ENCODE data around the gene MGAT3.
"Not testable (repeated sequence)": the region's sequence is repeated elsewhere in the genome, so short reads cannot be mapped to it uniquely, and the experiment has no call there.

The MGAT3 gene

DNA sequence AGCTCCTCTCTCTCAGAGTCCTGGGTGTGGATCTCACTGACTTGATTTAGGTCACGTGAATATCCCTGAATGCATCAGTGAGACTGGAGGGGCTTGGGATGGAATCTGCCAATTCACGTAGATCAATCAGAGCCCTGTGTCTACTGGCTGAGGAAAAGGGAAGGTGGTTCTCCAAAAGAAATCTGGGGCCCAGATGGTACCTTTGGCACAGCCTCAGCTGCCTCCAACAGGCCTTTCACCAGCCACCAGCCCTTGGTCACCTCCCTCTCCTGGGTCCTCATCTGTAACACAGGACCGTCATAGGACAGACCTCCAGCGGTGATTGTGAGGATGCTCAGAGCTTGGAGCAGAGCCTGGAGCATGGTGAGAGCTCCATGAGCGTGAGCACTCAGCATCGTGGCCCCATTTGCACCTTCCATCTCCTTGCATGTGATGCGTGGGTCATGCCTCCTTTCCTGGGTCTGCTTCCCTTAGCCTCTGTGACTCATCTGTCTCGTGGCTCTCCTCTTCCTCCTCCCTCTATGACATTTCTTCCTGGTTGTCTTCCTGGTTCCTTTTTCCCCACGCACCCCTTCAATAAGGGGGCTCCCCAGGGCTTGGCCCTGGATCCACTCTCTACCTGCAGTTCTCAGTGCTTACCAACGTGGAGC lies 37.8 kb downstream of the MGAT3 start:
- no peak for DNase-seq

DNA sequence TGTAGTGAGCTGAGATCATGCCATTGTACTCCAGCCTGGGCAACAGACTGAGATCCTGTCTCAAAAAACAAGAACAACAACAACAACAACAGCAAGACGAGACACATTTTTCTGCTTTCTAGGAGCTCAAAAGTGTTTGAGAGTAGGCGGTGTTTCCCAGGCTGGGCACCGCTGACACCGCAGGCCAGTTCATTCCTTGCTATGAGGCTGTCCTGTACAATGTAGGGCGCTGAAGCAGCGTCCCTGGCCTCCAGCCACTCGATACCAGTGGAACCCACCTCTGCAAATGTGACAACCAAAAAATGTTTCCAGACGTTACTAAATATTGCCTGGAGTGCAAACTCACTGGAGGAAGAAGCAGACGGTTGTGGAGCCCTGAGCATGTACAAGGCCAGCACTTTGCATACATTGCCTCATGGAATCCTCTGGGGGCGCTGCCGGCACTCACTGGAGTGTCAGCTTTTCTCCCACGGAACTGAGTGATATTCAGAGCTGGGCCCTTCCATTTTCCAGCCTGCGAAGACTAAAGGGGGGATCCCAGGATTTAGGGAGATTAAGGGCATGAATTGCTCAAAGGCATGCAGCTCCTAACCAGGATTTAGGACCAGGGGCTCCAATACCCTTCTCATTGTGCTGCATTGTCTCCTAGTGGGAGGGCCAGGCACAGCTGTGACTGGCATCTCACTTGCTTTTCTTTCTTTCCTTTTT lies 39.5 kb downstream of the MGAT3 start:
- no peak for DNase-seq

DNA sequence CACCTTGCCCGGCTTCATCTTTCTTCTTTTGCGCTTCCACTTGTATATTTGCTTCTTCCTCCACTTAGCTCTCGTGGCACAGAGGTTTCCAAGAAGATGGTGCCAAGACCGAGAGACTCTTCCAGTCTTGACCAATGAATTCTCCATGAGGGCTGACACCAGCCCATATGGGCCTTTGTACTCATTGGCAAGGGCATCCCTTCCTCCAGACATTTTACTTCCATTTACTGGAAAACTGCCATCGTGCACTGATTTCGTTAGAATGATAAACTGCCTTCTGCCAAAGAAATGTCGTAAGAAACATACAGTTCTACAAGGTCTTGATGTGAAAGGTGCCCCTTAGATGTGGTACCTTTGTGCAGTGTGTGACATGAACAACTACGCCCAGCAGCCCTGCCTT lies 40.6 kb downstream of the MGAT3 start:
- DNase-seq = no peak

DNA sequence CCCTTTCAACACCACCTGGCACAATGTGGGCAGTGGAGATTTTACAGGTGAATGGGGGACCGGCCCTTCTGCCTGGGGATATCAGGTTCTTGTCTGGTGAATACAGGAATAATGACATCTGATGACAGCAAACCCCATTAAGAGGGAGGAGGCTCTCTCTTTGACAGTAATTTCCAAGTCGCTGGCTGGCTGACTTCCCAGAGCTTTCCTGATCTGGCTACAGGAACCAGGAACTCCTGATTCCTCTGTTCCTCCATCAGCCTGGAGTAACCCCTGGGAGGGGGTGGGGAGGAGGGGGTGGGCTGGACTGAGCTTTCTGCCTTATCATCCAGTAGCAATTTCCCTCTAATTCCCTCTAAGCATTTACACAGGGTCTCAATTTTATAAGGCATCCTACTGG lies 41.6 kb downstream of the MGAT3 start:
- no peak for DNase-seq

DNA sequence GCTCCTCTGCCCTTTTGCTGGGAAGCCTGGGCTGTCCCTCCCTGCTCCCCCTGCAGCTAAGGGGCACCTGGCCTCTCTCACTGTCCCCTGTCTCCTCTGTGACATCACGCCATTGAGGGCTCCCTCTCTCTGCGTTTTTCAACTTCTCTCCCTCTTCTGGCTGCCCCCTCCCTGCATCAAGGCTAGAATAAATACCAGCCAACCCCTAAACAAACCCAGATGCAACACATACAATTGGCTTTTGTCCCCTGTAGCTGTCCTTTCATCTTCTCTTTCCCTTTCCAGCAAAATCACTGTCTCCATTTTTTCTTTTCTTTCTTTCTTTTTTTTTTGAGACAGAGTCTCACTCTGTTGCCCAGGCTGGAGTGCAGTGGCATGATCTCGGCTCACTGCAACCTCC lies 42.0 kb downstream of the MGAT3 start:
- DNase-seq = no peak

DNA sequence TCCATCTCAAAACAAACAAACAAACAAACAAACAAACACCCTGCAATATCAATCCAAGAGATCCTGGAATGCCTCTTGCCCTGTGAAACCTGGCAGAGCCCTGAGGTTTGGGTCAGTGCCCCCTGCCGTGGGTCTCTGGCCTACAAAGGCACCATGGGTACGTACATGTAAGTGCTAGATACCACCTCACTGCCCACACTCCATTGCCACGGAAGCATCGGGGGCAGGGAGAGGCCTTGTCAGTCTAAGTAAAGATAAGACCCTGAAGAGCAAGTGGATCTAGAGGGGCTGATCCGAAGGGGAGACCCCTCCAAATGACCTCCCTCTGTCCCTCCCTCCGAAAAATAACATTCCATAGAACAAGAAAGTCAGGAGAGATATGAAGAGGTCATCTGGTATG lies 43.3 kb downstream of the MGAT3 start:
- no peak for DNase-seq

DNA sequence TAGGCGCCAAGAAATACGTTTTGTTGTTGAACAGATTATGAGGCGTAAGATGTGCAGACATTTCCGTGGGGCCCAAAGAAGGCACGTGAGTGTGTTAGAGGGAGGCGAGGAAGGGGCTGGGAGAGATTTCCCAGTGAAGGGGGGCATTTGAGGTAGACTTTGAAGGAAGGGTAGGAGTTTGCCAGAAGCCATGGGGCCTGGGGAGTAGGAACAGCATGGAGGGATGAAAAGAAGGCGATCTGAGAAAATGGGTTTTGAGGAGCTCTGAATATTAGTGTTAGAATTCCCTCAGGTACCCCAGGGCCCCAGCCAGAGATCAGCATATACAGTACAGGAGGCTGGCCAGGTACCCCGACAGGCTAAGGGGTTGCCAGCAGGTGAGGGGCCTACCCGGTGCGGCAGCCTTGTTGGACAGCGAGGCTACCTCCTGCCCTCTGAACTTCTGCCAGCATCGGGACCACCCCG lies 44.9 kb downstream of the MGAT3 start:
- DNase-seq = no peak

DNA sequence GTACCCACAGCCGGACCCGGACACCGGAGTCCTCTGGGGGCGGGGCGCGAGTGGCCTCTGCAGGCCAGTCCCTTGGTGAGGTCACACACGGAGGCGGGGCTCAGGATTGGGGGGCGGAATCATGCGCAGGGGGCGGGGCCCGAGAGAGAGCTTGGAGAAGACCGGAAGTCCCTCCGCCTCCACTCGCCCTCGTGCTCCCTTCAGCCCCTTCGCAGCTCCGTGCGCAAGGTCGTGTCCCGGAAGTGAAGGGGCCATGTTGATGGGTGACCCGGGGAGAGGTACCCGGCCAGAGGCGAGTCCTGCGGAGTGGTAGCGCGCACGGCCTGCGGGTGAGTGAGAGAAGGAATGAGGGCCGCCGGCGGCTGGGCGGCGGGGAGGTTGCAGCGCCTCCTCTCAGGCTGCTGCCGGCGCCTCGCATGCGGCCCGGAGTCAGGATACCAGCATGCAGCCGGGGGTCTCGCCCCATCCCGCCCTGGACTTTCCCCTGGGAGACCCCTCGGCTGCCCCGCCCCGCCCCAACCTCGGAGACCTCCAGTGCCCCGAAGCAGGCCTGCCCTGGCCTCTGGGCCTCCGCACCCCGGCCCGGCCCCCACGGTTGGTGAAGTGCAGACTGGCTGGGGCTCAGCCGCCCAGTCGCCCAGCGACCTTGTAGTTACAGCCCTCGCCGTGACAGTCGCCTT lies 45.4 kb downstream of the MGAT3 start, which contains the start of gene MIEF1:
TSS of gene MIEF1 (plus strand) at position 182 of the 680 bp plus-strand sequence. CDS start 9,005 bp downstream, outside the sequence.
- peak; percentile 79 for DNase-seq

DNA sequence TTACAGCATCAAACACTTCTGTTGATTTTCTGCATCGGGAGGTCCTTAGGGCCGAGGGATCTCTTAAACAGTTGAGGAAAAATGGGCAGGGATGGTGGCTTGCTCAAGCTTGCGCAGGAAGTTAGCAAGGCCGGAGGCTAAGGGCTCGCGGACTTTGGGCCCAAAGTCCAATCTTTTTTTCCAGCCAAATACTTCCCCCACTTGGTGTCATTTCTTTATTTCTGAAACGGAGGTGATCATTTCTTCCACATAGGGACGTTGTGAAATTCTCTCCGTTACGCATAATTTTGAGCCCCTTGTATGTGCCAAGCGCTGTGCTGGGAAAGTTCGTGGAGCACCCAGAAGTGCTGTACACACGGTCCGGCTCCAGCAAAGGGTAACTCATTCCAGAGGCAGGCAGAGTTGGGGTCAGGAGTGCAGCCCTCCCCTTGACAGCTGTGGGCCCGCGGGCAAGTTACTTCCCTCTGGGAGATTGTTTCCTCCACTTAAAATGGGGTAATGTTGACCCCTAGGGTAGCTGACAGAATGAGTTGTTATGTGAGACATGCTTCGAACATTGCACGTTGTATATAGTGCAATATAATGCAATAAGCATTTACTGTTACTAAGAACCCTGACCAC lies 46.1 kb downstream of the MGAT3 start:
- DNase-seq = no peak

DNA sequence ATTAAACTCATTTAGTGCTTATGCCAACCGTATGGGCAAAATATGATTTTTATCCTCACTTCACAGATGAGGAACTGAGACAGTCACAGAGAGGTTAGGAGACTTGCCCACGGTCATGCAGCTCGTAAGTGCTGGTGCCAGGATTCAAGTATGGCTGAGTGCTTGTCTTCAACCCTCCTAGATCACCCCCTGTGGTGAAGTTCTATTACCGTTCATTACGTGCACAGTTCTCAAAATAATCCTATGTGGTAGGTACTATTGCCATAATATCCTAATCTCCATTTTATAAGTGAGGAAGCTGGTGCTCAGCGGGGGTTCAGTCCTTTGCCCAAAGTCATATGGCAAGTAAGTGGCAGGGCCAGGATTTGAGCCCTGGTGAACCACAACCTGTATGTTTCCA lies 46.8 kb downstream of the MGAT3 start:
- no peak for DNase-seq

DNA sequence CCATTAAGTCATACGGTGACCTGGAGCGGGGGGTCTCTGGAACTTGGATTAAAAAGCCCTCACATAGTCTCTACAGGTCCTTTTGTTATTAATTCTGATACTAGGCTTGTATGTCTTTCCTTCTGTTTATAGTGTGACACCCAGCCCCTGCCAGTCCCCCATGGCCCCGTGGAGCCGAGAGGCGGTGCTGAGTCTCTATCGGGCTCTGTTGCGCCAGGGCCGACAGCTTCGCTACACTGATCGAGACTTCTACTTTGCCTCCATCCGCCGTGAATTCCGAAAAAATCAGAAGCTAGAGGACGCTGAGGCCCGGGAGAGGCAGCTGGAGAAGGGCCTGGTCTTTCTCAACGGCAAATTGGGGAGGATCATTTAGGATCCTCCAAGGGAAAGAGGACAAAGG lies 47.3 kb downstream of the MGAT3 start:
- DNase-seq = no peak

DNA sequence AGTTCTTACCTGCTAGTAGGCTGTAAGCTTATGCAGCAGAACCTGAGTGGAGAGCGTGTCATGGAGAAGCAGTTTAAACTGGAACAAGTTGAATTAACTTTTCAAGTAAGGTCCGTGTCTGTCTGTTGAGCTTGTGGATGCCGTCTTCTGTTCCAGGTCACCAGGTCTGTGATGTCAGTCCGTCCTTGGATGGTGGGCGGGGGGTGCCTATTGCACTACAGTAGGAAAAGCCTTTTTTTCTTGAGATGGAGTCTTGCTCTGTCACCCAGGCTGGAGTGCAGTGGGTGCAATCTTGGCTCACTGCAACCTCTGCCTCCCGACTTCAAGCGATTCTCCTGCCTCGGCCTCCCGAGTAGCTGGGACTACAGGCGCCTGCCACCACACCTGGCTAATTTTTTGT lies 50.2 kb downstream of the MGAT3 start:
- not testable (repeated sequence) for DNase-seq

DNA sequence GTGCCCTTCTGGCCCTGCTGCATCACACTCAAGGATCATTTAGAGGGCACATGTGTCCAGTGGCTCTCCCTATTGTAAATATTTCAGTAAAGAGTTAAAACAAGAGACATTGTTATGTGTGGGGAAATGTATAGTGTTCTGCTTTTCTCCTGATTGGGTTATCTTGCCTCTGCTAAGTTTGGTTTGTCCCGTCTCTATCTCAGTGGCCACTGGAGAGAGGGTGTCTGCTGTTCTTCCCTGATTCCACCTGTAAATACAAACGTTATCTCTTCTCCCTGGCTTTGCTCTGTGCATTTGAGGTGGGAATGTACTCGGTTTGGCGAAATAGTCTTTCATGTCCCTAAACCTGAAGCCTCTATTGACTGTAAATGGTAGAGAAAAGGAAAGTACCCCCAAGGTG lies 51.6 kb downstream of the MGAT3 start:
- DNase-seq = no peak

DNA sequence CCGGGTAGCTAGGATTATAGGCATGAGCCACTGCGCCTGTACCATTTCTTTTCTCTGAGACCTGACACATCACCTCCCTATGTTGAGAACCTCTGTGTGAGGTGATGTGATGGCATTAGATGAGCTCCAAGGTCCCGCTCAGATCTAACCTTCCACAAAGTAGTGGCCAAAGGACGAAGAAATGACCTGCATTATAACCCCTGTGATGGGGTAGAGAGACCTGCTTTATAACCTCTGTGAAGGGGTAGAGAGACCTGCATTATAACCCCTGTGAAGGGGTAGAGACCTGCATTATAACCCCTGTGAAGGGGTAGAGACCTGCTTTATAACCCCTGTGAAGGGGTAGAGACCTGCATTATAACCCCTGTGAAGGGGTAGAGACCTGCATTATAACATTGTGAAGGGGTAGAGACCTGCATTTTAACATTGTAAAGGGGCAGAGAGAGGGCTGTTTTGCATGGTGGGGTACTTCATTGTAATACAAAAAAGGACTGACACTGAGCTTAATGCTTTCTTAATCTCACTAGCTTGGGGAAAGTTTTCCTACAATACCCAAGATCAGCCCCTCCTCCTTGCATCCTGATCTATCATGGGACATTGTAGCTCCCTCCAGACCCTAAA lies 53.8 kb downstream of the MGAT3 start:
- no peak for DNase-seq

DNA sequence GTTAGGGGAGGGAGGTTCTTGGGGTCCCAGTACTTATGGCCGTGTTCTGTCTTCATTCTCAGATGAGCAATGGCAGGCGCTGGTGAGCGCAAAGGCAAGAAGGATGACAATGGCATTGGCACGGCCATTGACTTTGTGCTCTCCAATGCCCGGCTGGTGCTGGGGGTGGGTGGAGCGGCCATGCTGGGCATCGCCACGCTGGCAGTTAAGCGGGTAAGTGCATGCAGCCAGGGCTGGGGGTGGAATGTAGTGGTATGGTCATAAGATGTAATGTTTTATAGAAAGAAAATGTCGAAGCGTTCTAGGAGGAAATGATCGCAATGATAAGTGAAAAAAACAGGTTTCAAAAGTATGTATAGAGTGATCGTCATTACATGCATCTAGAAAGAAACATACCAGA lies 54.4 kb downstream of the MGAT3 start:
- no peak for DNase-seq

DNA sequence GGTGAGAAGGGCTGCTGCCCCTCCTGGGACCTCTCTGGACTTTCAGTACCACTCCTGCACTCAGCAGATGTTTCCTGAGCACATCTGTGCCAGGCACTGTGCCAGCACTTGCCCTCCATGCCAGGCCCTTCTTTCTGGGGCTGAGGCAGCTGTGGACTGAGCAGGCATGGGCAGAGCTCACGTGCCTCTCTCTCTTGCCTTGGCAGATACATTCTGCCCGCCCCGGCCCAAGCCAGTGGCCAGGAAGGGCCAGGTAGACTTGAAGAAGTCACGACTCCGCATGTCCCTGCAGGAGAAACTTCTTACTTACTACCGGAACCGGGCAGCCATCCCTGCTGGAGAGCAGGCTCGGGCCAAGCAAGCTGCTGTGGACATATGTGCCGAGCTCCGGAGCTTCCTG lies 55.2 kb downstream of the MGAT3 start:
- no peak for DNase-seq

DNA sequence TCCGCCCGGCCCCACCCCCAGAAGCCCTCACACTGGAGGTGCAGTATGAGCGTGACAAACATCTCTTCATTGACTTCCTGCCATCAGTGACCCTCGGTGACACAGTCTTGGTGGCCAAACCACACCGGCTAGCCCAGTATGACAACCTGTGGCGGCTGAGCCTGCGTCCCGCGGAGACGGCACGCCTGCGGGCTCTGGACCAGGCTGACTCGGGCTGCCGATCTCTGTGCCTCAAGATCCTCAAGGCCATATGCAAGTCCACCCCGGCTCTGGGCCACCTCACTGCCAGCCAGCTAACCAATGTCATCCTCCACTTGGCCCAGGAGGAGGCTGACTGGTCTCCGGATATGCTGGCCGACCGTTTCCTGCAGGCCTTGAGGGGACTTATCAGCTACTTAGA lies 57.0 kb downstream of the MGAT3 start:
- DNase-seq = no peak

DNA sequence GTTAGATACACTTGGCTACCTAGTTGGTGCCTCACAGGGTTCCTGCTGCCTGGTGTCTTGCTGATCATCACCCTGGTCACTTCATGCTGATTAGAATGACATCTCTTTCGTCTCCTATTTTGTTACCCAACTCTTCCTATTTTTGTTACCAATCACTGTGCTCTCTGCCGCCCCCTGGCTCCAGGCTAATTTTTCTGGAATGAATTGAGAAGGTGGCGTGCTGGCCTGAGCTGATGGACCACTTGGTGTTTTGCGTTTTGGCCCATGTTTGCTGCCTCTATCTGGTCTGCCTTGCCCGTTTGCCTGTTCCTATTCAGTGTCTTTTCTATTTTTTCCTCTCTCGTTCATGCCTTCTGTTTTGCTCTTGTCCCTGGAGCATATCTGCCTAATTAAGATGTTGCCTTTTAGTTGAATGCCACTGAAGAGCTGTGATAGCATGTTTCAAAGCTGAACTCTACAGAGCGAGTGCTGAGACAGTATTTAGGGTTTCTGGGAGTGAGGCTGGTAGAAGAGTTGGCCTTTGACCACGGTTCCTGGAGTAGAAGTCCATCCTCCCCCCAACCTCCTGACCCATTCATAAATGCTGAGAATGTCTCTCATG lies 57.7 kb downstream of the MGAT3 start:
- no peak for DNase-seq

DNA sequence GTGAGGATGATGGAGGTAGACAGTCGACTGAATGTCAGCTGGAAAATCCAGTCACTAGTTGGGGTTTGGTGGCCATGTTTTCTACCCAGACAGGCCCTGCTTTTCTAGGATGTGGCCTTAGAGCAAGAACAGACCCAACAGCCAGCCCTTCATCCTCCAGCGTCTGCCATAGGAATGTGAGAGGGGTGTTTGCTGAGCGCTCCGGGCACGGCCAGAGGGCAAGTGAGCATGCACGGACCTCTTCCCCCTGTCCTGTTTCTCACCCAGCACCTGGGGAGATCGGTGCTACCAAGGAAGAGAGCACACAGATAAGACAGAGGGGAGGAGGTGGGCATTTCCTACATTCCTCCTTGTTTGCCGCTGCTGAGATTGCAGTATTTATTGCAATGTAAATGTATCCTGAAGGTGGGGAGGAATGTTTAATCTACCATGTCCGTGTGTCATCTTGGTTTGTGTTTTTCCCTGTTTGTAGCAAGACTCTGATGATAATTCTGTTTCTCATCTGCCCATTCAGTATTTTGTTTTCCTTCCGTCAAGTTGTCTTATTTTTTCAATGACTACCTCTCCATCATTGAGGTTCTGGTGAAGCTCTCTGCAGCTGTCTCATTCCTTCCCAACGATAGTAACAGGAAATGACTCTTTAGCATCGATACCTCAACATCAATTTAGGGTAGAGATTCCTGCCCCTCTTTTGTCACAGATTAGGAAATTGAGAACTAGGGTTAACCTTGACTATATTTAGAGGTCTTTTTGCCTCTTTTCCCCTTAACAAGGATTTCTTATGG lies 58.6 kb downstream of the MGAT3 start:
- no peak for DNase-seq

DNA sequence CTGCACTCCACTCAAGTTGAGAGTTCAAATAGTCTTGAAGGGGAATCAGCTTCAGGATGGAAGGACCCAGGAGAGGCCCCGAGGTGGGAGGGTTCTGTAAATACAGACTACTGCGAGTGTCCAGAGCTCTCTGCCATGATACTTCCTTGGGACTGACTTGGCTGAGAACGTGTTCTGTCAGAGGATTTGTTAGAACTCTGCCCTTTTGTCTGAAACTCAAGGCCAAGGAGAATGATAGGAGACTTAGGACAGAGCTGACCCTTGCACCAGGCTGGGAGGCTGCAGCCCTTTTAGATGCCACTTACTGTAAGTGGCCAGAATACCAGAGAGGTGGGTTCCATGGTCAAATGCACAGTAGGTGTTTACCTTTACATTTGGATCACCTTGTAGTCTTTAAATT lies 60.7 kb downstream of the MGAT3 start:
- DNase-seq = no peak

DNA sequence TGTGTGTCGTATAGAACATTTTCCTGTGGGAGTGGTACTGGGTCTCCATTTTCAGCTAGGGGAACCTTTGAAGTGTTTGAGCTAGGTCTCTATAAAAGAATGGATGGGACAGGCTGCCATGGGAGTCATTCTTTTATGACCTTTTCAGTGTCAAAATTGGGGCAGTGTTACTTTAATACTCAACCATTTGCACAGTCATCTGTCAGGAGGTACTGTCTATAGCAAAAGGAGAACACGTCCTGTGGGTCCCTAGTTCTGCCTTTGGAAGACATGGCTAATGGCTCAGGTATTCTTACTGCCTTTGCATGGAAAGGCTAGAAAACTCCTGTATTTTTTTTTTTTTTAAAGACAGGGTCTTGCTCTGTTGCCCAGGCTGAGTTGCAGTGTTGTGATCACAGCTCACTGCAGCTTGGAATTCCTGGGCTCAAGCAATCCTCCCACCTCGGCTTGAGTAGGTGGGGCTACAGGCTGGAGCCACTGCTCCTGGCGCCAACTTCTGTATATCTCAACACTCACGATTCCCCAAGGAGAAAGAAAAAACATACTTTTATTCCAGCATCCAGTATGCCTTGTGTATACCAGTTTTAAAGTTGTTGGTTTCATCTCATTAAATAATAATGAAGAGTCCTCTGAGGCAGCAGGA lies 61.5 kb downstream of the MGAT3 start:
- no peak for DNase-seq

Measured in GOT3 (cell line).